Stimulated activated CD4-positive, alpha-beta T cell treated with anti-CD3 and anti-CD28 coated beads, TNF-alpha, amount 100 ng/mL, for 48 hours (primary cell): Measurements from ENCODE around the gene CFTR.

Experiments used
- DNase-seq, 3 donors: peaks; one replicate each; pipeline ENCODE4 v3.0.0-alpha.2; 2020; ENCODE audit warnings: low read depth in 3 of 3

The CFTR gene

GRCh38 chr7:117648203-117648866 is 168.5 kb downstream of the CFTR start:
- DNase-seq: no peak

GRCh38 chr7:117652943-117653680 is 173.3 kb downstream of the CFTR start:
- DNase-seq: no peak

- DNase-seq: no peak
Measured at GRCh38 chr7:117654780-117655179, 175.0 kb downstream of the CFTR start.

DNA sequence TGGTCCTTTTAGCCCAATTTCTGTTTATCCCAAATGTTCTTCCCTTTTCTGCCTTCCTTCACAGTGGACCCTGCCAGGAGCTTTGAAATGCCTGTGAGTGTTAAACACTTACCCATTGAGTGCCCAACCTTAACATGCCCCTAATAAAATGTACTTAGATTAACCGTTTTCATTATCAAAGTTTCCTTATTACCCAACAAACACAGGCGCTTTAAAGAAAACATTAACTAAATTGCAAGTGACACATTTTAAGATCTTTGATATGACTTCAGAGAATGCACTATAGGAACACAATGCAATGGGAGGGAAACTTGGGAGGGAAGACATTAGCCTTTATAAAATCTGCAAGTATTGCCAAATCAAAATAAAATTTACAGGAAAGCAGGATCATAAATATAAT is 177.0 kb downstream of the CFTR start:
- DNase-seq: no peak

GRCh38 chr7:117659531-117660011 is 179.7 kb downstream of the CFTR start:
- DNase-seq: no peak

GRCh38 chr7:117661328-117661727 is 181.5 kb downstream of the CFTR start:
- no peak for DNase-seq

- no peak for DNase-seq
Measured at GRCh38 chr7:117664047-117664446, 184.2 kb downstream of the CFTR start.

DNA sequence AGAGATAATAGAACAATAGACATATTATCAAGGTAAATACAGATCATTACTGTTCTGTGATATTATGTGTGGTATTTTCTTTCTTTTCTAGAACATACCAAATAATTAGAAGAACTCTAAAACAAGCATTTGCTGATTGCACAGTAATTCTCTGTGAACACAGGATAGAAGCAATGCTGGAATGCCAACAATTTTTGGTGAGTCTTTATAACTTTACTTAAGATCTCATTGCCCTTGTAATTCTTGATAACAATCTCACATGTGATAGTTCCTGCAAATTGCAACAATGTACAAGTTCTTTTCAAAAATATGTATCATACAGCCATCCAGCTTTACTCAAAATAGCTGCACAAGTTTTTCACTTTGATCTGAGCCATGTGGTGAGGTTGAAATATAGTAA is 185.5 kb downstream of the CFTR start:
- DNase-seq: no peak

- no peak for DNase-seq
Measured at GRCh38 chr7:117666031-117666430, 186.2 kb downstream of the CFTR start.

DNA sequence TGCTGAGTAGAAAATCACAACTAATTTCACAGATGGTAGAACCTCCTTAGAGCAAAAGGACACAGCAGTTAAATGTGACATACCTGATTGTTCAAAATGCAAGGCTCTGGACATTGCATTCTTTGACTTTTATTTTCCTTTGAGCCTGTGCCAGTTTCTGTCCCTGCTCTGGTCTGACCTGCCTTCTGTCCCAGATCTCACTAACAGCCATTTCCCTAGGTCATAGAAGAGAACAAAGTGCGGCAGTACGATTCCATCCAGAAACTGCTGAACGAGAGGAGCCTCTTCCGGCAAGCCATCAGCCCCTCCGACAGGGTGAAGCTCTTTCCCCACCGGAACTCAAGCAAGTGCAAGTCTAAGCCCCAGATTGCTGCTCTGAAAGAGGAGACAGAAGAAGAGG is 186.9 kb downstream of the CFTR start:
- DNase-seq: no peak

GRCh38 chr7:117667456-117667855 is 187.6 kb downstream of the CFTR start:
- DNase-seq: no peak

- no peak for DNase-seq
Measured at GRCh38 chr7:117669818-117670217, 190.0 kb downstream of the CFTR start.

DNA sequence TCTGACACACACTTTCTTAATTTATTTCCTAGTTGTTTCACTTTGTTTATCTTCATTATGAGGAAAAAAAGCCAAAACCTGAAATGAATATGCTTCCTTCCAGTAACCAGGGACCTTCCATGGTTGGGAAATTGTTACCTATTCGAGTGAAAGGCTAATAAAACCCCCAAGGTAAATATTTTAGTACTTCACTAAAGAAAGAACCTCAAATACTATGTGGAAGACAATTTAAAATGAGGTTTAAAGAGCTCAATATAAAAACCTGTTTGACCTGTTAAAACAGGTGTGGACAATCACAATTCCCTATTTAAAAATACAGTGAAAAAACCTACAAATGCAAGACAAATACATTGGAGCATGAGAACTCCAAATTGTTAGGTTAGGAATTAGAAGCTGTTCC is 192.6 kb downstream of the CFTR start:
- DNase-seq: no peak

- DNase-seq: no peak
Measured at GRCh38 chr7:117673367-117673766, 193.5 kb downstream of the CFTR start.

DNA sequence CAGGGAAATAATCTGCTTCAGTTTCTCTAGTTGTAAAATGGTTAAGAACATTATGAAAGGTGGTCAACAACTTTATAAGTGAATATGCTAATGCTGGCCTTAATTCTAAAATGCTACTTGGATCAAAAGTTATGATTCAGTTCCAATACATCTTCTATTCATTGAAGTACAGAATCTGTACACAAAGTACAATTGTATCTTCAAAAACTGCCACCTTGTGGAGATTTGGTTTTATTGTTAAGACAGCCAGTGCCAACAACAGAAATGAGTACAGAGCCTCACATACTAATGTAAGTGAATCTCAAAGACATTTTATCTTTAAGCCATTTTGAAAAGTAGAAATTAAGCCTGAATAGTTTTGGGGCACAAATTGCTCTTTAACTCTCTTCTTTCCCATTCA is 194.0 kb downstream of the CFTR start:
- no peak for DNase-seq

DNA sequence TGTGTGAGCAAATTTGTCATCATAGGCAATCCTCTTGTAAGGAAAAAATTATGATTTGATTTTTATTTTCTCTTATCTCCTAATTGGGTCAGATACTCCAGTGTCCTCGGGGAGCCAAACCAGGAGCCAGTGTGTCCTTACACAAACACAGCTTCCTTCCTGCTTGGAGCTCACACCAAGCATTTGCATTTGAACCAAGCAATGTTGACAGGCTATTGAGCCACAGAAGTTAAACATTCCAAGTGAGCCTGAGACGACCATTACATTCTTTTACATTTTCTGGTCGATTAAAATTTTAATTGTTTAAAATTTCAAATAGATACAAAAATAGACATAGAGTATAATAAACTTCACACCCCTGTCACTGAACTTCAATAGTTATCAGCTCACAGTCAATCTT is 194.8 kb downstream of the CFTR start:
- no peak for DNase-seq

DNA sequence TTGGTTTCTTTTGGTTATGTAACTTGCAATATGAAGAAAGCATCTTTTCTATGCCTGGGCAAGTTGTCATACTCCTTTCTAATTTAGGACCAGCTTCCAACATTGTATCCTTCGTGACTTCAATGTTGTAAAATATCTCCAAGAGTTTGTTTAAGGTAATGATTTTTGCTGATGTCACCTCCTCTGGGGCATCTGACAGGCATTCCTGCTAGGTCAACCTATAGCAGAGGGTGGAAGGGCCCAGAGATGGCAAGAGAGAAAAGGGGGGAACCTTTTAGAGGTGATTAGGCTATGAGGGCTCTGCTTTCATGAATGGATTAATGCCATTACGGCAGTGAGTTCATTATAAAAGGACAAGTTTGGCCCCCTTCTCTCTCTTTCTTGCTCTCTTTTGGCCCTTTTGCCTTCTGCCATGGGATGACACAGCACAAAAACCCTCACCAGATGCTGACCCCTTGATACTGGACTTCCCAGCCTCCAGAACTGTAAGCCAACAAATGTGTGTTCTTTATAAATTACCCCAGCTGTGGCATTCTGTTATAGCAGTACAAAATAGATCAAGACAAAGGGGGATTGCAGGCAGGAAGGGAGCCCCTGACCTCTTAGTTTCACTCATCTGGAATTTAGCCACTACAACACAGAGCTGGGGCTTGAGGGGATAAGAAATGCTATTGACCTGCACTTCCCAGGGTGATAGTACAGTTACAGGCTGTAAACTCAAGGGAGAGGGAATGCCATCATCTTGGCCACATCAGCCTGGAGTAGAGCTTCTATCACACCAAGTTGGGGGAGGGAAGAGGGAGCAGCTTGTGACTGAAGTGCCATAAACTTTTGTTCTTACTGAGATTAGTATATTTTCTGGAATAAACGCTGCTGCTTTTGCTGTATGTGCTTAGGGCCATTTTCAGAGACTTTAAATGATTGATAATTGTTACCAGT is 195.9 kb downstream of the CFTR start:
- DNase-seq: no peak

DNA sequence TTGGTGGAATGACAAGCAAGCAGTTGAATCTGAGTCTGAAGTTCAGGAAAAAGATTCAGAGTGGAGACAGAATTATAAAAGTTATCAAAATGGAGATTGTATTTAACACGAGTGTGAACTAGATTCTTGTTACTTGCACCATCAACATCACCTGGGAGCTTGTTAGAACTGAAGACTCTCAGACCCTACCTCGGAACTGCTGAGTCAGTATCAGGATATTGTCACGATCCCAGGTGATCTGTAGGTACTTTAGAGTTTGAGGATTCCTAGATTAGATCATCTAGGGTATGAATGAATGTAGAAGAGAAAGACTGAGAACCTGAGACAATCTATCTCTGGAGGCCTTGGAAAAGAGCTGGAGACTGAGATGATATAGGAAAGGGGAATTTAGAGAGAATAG is 199.3 kb downstream of the CFTR start:
- DNase-seq: no peak

- no peak for DNase-seq
Measured at GRCh38 chr7:117682681-117683385, 203.0 kb downstream of the CFTR start.

- no peak for DNase-seq
Measured at GRCh38 chr7:117683430-117684175, 203.8 kb downstream of the CFTR start.

DNA sequence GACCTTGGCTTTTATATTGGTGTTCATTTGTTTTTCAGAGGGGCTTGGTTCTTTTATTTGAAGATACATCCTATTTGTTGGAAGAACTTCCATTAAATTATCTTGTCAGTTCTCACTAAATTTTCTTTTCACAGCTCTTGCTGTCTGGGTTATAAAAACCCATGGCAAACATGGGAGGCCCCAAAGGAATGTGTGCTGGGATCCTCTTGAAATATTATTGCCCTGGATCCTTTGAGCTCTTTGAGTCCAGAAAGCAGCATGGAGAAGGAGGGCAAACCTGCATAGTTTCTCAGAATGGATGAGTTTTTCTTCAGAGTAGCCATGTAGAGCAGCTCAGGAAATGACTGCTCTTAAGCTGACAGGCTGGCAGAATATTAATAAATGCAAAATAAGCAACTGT is 206.0 kb downstream of the CFTR start:
- DNase-seq: no peak
